HG02973 (cell line): ENCODE data around the gene JPH4.

Experiments
- ATAC-seq: cut with Tn5 transposase; IDR thresholded peaks from one replicate; pipeline ENCODE4 v1.9.1; 2021; ENCODE audit warnings: moderate library complexity; ENCODE audit not compliant: unreplicated experiment

Gene JPH4

GRCh38 chr14:23565626-23566025 is 13.0 kb downstream of the JPH4 start:
- no peak for ATAC-seq

- ATAC-seq = no peak
These were observed 13.7 kb downstream of the JPH4 start for GRCh38 chr14:23564876-23565275.

GRCh38 chr14:23564181-23564812 is 14.3 kb downstream of the JPH4 start:
- ATAC-seq = no peak

GRCh38 chr14:23563473-23564180 is 15.0 kb downstream of the JPH4 start:
- ATAC-seq = no peak

- no peak for ATAC-seq
These were observed 15.6 kb downstream of the JPH4 start for GRCh38 chr14:23562822-23563472.

- no peak for ATAC-seq
These were observed 16.4 kb downstream of the JPH4 start for GRCh38 chr14:23561873-23562821.

- no peak for ATAC-seq
These were observed 17.3 kb downstream of the JPH4 start for GRCh38 chr14:23561259-23561658.

- ATAC-seq = no peak
These were observed 18.6 kb downstream of the JPH4 start for GRCh38 chr14:23559926-23560520.

GRCh38 chr14:23559010-23559925 is 19.3 kb downstream of the JPH4 start:
- no peak for ATAC-seq

GRCh38 chr14:23558346-23559009 is 20.1 kb downstream of the JPH4 start:
- no peak for ATAC-seq

- ATAC-seq = no peak
These were observed 20.6 kb downstream of the JPH4 start for GRCh38 chr14:23557946-23558345.

- no peak for ATAC-seq
These were observed 21.1 kb downstream of the JPH4 start for GRCh38 chr14:23557521-23557920.

GRCh38 chr14:23556700-23557440 is 21.7 kb downstream of the JPH4 start:
- no peak for ATAC-seq

- peak; percentile 83 for ATAC-seq
These were observed 22.5 kb downstream of the JPH4 start, which contains the start of gene THTPA for GRCh38 chr14:23555882-23556699. THTPA (plus strand) TSS chr14:23556271; CDS start chr14:23556758, 487 bp downstream.

GRCh38 chr14:23555533-23555881 is 23.1 kb downstream of the JPH4 start:
- ATAC-seq = no peak

GRCh38 chr14:23551266-23552028 is 27.1 kb downstream of the JPH4 start, which contains the start of gene ZFHX2:
ZFHX2 (minus strand) TSS chr14:23551765; CDS start chr14:23535325, 16,440 bp downstream.
- ATAC-seq = peak; percentile 38

GRCh38 chr14:23550812-23551265 is 27.8 kb downstream of the JPH4 start:
- ATAC-seq = no peak
